ENCODE data around the gene EID1. TPM values are rescaled to one million over a fixed set of nuclear protein-coding genes. Genes with fewer than 3 reads are reported as not detected.

Gene EID1
- total RNA-seq, 2 experiments from 2014 or later, result 104 to 111 TPM

DNA sequence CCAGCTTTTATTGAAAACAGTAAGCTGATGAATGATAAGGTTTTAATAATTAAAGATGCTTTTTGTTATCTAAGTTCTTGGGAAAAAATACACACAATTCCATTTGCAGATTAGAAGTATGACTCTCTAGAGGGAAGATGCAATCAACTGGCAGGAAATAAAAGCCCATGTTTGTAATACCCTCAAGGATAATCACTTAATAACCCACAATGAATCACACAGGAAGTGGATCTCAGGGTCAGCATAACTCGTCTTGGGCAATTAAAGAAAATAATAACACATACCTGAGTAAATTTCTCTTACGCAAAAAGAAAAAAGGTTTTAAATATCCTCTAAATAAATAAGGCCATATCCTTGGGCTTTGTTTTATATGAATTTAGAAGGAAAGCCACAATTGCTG is 9.4 kb upstream of the EID1 start:
- no peaks in the 10 kb centered on the region for H3K36me3 ChIP-seq (ENCODE audit: insufficient read depth, low read length)
- CTCF ChIA-PET (ENCODE audit: unreplicated experiment), result no interaction called here
- no peak overlapping the region for H3K4me3 ChIP-seq (ENCODE audit: low read depth, low read length, poor library complexity, severe bottlenecking)
- no peak overlapping the region for H3K4me2 ChIP-seq (ENCODE audit: low read length)
- no peaks in the 10 kb centered on the region for H3K9me2 ChIP-seq (ENCODE audit: insufficient read depth, low read length)
- no TSS peak for BruUV-seq (replicated peaks)
- DNase-seq (ENCODE audit: low spot score), result no peak
- POLR2A ChIA-PET, result interaction anchor here (1.9 kb wide), 1 partner anchor 10 kb away, joined by 6 read pairs; the partner anchor contains the start of gene EID1
- no peaks in the 10 kb centered on the region for H3K79me2 ChIP-seq (ENCODE audit: insufficient read depth, low read depth, low read length)
- H2AFZ ChIP-seq (ENCODE audit: low read length), result no peak overlapping the region
- H3K4me1 ChIP-seq (ENCODE audit: insufficient read depth, low read length, poor library complexity, severe bottlenecking), result no peaks in the 10 kb centered on the region
- H3K27ac ChIP-seq (ENCODE audit: low read depth, low read length, poor library complexity, severe bottlenecking), result no peak overlapping the region
- TF ChIP-seq, protein P1, sequence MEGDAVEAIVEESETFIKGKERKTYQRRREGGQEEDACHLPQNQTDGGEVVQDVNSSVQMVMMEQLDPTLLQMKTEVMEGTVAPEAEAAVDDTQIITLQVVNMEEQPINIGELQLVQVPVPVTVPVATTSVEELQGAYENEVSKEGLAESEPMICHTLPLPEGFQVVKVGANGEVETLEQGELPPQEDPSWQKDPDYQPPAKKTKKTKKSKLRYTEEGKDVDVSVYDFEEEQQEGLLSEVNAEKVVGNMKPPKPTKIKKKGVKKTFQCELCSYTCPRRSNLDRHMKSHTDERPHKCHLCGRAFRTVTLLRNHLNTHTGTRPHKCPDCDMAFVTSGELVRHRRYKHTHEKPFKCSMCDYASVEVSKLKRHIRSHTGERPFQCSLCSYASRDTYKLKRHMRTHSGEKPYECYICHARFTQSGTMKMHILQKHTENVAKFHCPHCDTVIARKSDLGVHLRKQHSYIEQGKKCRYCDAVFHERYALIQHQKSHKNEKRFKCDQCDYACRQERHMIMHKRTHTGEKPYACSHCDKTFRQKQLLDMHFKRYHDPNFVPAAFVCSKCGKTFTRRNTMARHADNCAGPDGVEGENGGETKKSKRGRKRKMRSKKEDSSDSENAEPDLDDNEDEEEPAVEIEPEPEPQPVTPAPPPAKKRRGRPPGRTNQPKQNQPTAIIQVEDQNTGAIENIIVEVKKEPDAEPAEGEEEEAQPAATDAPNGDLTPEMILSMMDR (conservative IDR thresholded peaks at IDR 0.05; ENCODE audit: low read length), result no peak
- TF ChIP-seq EZH2phosphoT487 (IDR thresholded peaks at IDR 0.05; ENCODE audit: borderline replicate concordance, low read depth, low read length), result no peak
- intact Hi-C loops (cut with micrococcal nuclease; ENCODE audit: unreplicated experiment), result loop anchor here (10.0 kb wide), 1 partner anchor 1276 kb away; no protein-coding TSS in a partner anchor
- H4K20me1 ChIP-seq (ENCODE audit: insufficient read depth, low read length), result no peaks in the 10 kb centered on the region
- no peaks in the 10 kb centered on the region for H3K9me3 ChIP-seq (ENCODE audit: low read length)

DNA sequence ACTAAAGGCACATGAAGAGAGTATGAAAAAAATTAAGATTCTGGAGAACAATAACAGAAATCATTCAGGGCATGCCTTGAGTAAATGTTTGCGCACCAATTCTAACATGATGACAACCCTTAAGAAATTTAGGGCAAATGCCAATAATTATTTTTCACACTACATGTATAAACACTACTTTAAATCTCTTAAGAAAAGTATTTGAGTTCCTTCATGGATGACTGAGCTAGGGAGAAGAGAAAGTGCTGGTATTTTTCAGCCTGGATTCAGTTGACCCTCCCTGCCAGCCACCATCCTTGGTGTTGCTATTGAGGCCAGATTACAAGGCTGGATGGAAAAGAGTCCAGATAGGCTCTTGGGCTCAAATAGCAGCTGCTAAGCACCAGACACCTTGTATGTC is 8.0 kb upstream of the EID1 start:
- no peaks in the 10 kb centered on the region for H3K36me3 ChIP-seq (ENCODE audit: insufficient read depth, low read length)
- no peak for DNase-seq (ENCODE audit: low spot score)
- no peak overlapping the region for H2AFZ ChIP-seq (ENCODE audit: low read length)
- no peaks in the 10 kb centered on the region for H3K9me2 ChIP-seq (ENCODE audit: insufficient read depth, low read length)
- intact Hi-C loops (cut with micrococcal nuclease; ENCODE audit: unreplicated experiment), result loop anchor here (10.0 kb wide), 1 partner anchor 1275 kb away; no protein-coding TSS in a partner anchor
- H3K4me2 ChIP-seq (ENCODE audit: low read length), result no peak overlapping the region
- ChIA-PET POLR2A (interaction anchor here (0.7 kb wide), 2 partner anchors 591 to 762 kb away, joined by 3 read pairs; no protein-coding TSS in a partner anchor), CTCF (ENCODE audit: unreplicated experiment) (no interaction called here)
- no peaks in the 10 kb centered on the region for H4K20me1 ChIP-seq (ENCODE audit: insufficient read depth, low read length)
- no peaks in the 10 kb centered on the region for H3K79me2 ChIP-seq (ENCODE audit: insufficient read depth, low read depth, low read length)
- no peak overlapping the region for H3K4me3 ChIP-seq (ENCODE audit: low read depth, low read length, poor library complexity, severe bottlenecking)
- H3K27ac ChIP-seq (ENCODE audit: low read depth, low read length, poor library complexity, severe bottlenecking), result no peak overlapping the region
- H3K9me3 ChIP-seq (ENCODE audit: low read length), result no peaks in the 10 kb centered on the region
- no peaks in the 10 kb centered on the region for H3K4me1 ChIP-seq (ENCODE audit: insufficient read depth, low read length, poor library complexity, severe bottlenecking)
- TF ChIP-seq, protein P1 (conservative IDR thresholded peaks at IDR 0.05; ENCODE audit: low read length), result no peak
- TF ChIP-seq EZH2phosphoT487 (IDR thresholded peaks at IDR 0.05; ENCODE audit: borderline replicate concordance, low read depth, low read length), result no peak
- no TSS peak for BruUV-seq (replicated peaks)

DNA sequence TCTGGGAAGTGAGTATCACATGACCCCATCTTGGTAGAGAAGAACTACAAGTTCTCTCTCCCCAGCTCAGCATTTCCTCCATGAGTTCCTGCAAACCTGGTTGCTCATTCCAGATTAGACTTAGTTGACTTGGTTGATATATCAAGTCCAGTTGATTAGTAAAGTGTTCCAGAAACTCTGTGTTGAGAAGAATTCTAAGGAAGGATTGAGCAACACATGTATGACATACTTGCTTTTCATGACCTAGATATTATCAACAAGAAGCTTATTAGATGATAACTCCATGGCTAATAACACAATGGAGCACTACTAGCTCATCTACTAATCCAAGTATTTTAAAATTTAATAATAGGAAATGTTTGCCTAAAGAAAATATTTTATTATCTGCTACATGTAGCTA is 6.4 kb upstream of the EID1 start:
- Histone ChIP-seq H3K9me2 (ENCODE audit: insufficient read depth, low read length) (no peaks in the 10 kb centered on the region), H3K4me3 (ENCODE audit: low read depth, low read length, poor library complexity, severe bottlenecking) (no peak overlapping the region), H3K27ac (ENCODE audit: low read depth, low read length, poor library complexity, severe bottlenecking) (no peak overlapping the region), H3K9me3 (ENCODE audit: low read length) (no peaks in the 10 kb centered on the region), H3K79me2 (ENCODE audit: insufficient read depth, low read depth, low read length) (no peaks in the 10 kb centered on the region), H3K4me1 (ENCODE audit: insufficient read depth, low read length, poor library complexity, severe bottlenecking) (no peaks in the 10 kb centered on the region), H3K36me3 (ENCODE audit: insufficient read depth, low read length) (no peaks in the 10 kb centered on the region), H2AFZ (ENCODE audit: low read length) (no peak overlapping the region), H3K4me2 (ENCODE audit: low read length) (no peak overlapping the region), H4K20me1 (ENCODE audit: insufficient read depth, low read length) (no peaks in the 10 kb centered on the region)
- intact Hi-C loops (cut with micrococcal nuclease; ENCODE audit: unreplicated experiment), result no loop called here
- CTCF ChIA-PET (ENCODE audit: unreplicated experiment), result no interaction called here
- no TSS peak for BruUV-seq (replicated peaks)
- no peak for DNase-seq (ENCODE audit: low spot score)
- TF ChIP-seq, protein P1 (conservative IDR thresholded peaks at IDR 0.05; ENCODE audit: low read length), result no peak
- TF ChIP-seq EZH2phosphoT487 (IDR thresholded peaks at IDR 0.05; ENCODE audit: borderline replicate concordance, low read depth, low read length), result no peak
- POLR2A ChIA-PET, result interaction anchor here (0.9 to 1.0 kb wide), 2 partner anchors 12 to 365 kb away, joined by 3 read pairs; no protein-coding TSS in a partner anchor
